ENCODE measurements around the gene SERINC3.

SERINC3 gene

DNA sequence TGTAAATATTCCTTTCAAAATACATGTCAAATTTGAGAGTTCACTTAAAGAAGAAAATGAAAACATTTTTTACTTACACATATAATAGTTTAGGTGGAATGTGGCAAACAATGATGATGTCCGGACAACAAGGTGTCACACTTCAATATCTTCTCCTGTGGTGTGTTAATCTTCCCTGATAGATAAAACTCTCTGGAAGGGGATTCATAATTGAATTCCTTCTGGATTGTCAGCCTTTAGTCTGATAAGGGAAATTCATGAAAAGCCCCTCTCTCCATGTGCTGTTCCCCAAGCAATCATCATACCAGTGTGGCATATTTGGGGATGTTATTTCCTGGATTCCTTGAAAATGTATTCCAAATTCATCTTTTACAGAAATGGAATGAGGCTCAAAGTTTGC lies 971 bp upstream of the SERINC3 start:
- H3K27ac ChIP-seq, result no peak overlapping the region
- no peak for TF ChIP-seq ZFX (IDR thresholded peaks at IDR 0.05)
- TF ChIP-seq, protein P1, sequence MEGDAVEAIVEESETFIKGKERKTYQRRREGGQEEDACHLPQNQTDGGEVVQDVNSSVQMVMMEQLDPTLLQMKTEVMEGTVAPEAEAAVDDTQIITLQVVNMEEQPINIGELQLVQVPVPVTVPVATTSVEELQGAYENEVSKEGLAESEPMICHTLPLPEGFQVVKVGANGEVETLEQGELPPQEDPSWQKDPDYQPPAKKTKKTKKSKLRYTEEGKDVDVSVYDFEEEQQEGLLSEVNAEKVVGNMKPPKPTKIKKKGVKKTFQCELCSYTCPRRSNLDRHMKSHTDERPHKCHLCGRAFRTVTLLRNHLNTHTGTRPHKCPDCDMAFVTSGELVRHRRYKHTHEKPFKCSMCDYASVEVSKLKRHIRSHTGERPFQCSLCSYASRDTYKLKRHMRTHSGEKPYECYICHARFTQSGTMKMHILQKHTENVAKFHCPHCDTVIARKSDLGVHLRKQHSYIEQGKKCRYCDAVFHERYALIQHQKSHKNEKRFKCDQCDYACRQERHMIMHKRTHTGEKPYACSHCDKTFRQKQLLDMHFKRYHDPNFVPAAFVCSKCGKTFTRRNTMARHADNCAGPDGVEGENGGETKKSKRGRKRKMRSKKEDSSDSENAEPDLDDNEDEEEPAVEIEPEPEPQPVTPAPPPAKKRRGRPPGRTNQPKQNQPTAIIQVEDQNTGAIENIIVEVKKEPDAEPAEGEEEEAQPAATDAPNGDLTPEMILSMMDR (conservative IDR thresholded peaks at IDR 0.05), result no peak

DNA sequence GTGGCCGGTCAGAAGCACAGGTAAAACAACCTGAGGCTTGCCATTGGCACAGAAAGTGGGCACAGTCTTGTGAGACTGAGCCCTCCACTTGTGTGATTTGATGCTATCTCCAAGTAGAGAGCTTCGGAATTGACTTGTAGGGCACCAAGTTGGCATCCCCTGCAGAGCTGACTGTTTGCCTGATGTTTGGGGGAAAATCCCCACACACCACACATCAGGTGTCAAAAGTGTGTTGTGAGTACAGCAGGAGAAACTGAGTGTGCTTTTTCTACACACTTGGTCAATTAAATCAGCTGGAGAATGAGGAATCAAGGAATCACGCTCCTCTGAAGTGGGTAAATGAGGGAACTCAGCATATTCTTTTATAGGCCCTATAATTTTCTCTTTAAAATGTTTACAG lies 989 bp downstream of the SERINC3 start:
- TF ChIP-seq, protein P1 (conservative IDR thresholded peaks at IDR 0.05), result no peak
- no peak for TF ChIP-seq ZFX (IDR thresholded peaks at IDR 0.05)
- H3K27ac ChIP-seq, result peak overlapping the region; percentile 84; the same call in 1 of the 2 replicates

DNA sequence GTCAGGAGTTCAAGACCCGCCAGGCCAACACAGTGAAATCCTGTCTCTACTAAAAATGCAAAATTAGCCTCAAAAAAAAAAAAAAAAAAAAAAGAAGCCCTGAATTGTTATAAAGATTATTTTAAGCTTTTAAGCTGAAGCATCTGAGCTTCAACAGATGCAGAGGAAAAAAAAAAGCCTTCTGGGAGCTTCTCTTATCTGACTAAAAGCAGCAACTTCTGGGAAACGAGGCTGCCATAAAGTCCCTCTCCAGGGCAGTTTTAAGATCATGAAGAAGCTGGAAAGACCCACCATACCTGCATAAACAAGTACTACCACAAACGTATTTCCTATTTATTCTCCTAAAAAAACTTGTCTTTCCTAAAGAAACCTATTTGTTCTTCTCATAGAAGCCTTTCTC lies 3.6 kb downstream of the SERINC3 start:
- TF ChIP-seq, protein P1 (conservative IDR thresholded peaks at IDR 0.05), result no peak
- no peak for TF ChIP-seq ZFX (IDR thresholded peaks at IDR 0.05)
- no peak overlapping the region for H3K27ac ChIP-seq

DNA sequence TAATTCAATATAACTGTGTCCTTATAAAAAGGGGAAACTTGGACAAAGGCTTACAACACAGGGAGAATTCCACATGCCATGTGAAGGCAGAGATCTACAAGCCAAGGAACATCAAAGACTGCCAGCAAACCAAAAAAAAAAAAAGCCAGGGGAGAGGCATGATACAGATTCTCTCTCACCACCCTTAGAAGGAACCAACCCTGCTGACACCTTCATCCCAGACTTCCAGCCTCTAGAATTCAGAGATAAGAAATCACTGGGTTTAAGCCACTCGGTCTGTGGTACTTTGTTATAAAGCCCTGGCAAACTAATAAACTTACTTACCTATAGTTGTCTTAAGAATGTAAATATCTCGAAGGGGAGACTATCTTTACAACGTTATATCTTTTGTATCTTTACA lies 4.4 kb downstream of the SERINC3 start:
- H3K27ac ChIP-seq, result no peak overlapping the region
- TF ChIP-seq ZFX (IDR thresholded peaks at IDR 0.05), result no peak
- TF ChIP-seq, protein P1 (conservative IDR thresholded peaks at IDR 0.05), result no peak

DNA sequence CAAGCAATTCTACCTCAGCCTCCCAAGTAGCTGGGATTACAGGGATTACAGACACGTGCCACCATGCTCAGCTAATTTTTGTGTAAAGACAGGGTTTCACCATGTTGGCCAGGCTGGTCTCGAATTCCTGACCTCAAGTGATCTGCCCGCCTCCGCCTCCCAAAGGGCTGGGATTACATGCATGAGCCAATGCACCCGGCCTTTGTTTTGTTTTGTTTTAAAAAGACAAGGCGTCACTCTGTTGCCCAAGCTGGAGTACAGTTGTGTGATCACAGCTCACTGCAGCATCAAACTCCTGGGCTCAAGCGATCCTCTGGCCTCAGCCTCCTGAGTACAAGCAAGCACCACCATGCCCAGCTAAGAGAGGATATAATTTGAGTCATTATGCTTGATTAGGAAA lies 5.4 kb downstream of the SERINC3 start:
- TF ChIP-seq, protein P1 (conservative IDR thresholded peaks at IDR 0.05), result no peak
- TF ChIP-seq ZFX (IDR thresholded peaks at IDR 0.05), result no peak
- H3K27ac ChIP-seq, result no peak overlapping the region

DNA sequence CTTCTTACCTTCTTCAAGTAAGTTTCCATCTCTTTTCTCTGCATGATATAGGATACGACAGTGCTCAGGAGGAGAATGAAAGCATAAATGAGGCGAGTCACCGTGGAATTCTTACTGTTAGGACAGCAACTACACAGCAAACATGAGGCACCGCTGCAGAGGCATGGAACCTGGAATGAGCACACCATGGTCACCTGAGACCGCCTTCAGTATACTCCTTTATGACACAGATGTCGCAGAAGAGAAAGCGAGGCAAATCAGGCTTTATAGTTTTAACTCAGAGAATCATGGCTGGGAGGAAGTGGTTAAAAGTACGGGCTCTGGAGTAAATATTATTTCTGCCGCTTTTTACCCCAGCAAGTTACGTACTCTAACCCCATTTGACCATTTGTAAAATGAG lies 8.0 kb downstream of the SERINC3 start:
- TF ChIP-seq, protein P1 (conservative IDR thresholded peaks at IDR 0.05), result no peak
- no peak for TF ChIP-seq ZFX (IDR thresholded peaks at IDR 0.05)
- no peak overlapping the region for H3K27ac ChIP-seq

DNA sequence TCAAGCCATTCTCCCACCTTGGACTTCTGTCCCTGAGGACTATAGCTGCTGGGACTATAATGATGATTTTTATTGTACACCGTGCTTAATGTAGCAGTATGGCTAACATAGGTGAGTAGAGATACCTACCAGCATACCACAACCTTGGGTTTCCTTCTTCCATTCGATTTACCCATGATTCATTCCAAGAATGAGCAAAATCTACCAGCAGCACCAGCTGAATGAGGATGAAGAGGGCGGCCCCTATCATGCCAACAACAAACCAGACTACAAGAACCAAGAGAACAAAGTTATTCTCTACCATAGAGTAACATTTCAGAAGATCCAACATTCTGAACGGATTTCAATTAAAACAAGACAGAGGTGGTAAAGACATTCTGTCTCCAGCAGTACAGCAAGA lies 12.1 kb downstream of the SERINC3 start:
- H3K27ac ChIP-seq, result no peak overlapping the region
- no peak for TF ChIP-seq ZFX (IDR thresholded peaks at IDR 0.05)
- TF ChIP-seq, protein P1 (conservative IDR thresholded peaks at IDR 0.05), result no peak
